Thoracic aorta (tissue), 2 donors: ENCODE data around the gene SDK1. TPM values are rescaled to one million over a fixed set of nuclear protein-coding genes. Genes with fewer than 3 reads are reported as not detected.

Experiments used
- ATAC-seq: fragments of 150-250 bp; one replicate; pipeline ENCODE4 v1.8.0; 2017; ENCODE audit warnings: low read depth; ENCODE audit not compliant: insufficient number of reproducible peaks, low FRiP score
- DNase-seq: peaks from one replicate; pipeline ENCODE4 v3.0.0-alpha.2; 2020; ENCODE audit warnings: low spot score
- H3K27ac ChIP-seq, 2 donors: fragments of 200-600 bp; sonication (generic); 1 replicate in 1 of 2; 2 replicates in 1 of 2; pipeline ENCODE4 v1.5.1; 2016; ENCODE audit warnings: mild to moderate bottlenecking in 2 of 2, moderate library complexity in 2 of 2
- H3K27me3 ChIP-seq: fragments of 200-600 bp; sonication (generic); replicated peaks from 2 replicates; pipeline ENCODE4 v1.6.0; 2016; ENCODE audit warnings: mild to moderate bottlenecking; ENCODE audit not compliant: insufficient read depth
- H3K36me3 ChIP-seq: fragments of 200-600 bp; sonication (generic); one replicate; pipeline ENCODE4 v1.5.1; 2016
- H3K4me1 ChIP-seq, 2 donors: fragments of 200-600 bp; sonication (generic); 1 replicate in 1 of 2; 2 replicates in 1 of 2; pipeline versions ENCODE4 v1.5.1 to v1.6.0; 2016; ENCODE audit warnings: low read depth in 2 of 2, mild to moderate bottlenecking in 1 of 2; ENCODE audit not compliant: control insufficient read depth in 1 of 2
- H3K4me3 ChIP-seq: fragments of 200-600 bp; sonication (generic); 2 replicates; pipeline ENCODE4 v1.5.1; 2016; ENCODE audit warnings: mild to moderate bottlenecking
- H3K9me3 ChIP-seq: fragments of 200-600 bp; sonication (generic); 2 replicates; pipeline ENCODE4 v1.5.1; 2016
- CTCF ChIP-seq: fragments of 200-600 bp; sonication (generic); IDR thresholded peaks from one replicate; pipeline ENCODE4 v1.5.1; 2019; ENCODE audit warnings: antibody characterized with exemption
- total RNA-seq, 2 donors: library from RNA; depleted of rRNA; stranded (reverse); fragments of >200 nt; gene quantifications; one replicate each; pipeline versions ENCODE4 v1.1.0 to v1.2.3, GENCODE V29; 2016

SDK1 gene
- total RNA-seq, 2 donors from 2014 or later = 27.5 to 29.2 TPM

GRCh38 chr7:4037308-4037707 lies 736.3 kb downstream of the SDK1 start:
- DNase-seq = no peak
- no peak overlapping the region for H3K27ac ChIP-seq
- TF ChIP-seq CTCF = no peak
- H3K27me3 ChIP-seq = no peaks in the 10 kb centered on the region
- no peaks in the 10 kb centered on the region for H3K36me3 ChIP-seq
- no peak overlapping the region for H3K4me3 ChIP-seq
- no peaks in the 10 kb centered on the region for H3K9me3 ChIP-seq
- H3K4me1 ChIP-seq = no peaks in the 10 kb centered on the region
- ATAC-seq = no peak

GRCh38 chr7:4037877-4038276 lies 736.8 kb downstream of the SDK1 start:
- H3K27ac ChIP-seq = no peak overlapping the region

GRCh38 chr7:4040109-4040928 lies 739.3 kb downstream of the SDK1 start:
- no peak for TF ChIP-seq CTCF
- H3K36me3 ChIP-seq = no peaks in the 10 kb centered on the region
- H3K4me3 ChIP-seq = no peak overlapping the region
- H3K27ac ChIP-seq = no peak overlapping the region
- ATAC-seq (no peak), DNase-seq (no peak)
- H3K4me1 ChIP-seq = no peaks in the 10 kb centered on the region
- H3K27me3 ChIP-seq = no peaks in the 10 kb centered on the region
- H3K9me3 ChIP-seq = no peaks in the 10 kb centered on the region

More at GRCh38 chr7:4037877-4038276, 736.8 kb downstream of the SDK1 start:
- Histone ChIP-seq H3K36me3 (no peaks in the 10 kb centered on the region), H3K9me3 (no peaks in the 10 kb centered on the region), H3K4me1 (no peaks in the 10 kb centered on the region), H3K27me3 (no peaks in the 10 kb centered on the region), H3K4me3 (no peak overlapping the region)
- DNase-seq (no peak), ATAC-seq (no peak)
- no peak for TF ChIP-seq CTCF

GRCh38 chr7:4042402-4043045 lies 741.5 kb downstream of the SDK1 start:
- no peaks in the 10 kb centered on the region for H3K9me3 ChIP-seq
- no peaks in the 10 kb centered on the region for H3K4me1 ChIP-seq
- no peak for TF ChIP-seq CTCF
- no peak for DNase-seq
- ATAC-seq = no peak
- H3K4me3 ChIP-seq = no peak overlapping the region
- no peaks in the 10 kb centered on the region for H3K27me3 ChIP-seq
- no peak overlapping the region for H3K27ac ChIP-seq
- no peaks in the 10 kb centered on the region for H3K36me3 ChIP-seq

GRCh38 chr7:4043988-4044387 lies 742.9 kb downstream of the SDK1 start:
- H3K27me3 ChIP-seq = no peaks in the 10 kb centered on the region
- H3K27ac ChIP-seq = no peak overlapping the region
- H3K36me3 ChIP-seq = no peaks in the 10 kb centered on the region
- ATAC-seq = no peak
- H3K4me1 ChIP-seq = no peaks in the 10 kb centered on the region
- H3K4me3 ChIP-seq = no peak overlapping the region
- no peaks in the 10 kb centered on the region for H3K9me3 ChIP-seq
- no peak for DNase-seq
- TF ChIP-seq CTCF = no peak
